HUES6 (cell line): ENCODE measurements around the gene AP1B1.

Experiments
- H3K27ac ChIP-seq: 2 replicates; pipeline ENCODE4 v1.7.0; 2013; ENCODE audit warnings: low read depth, mild to moderate bottlenecking, low read length, inconsistent platforms
- H3K27me3 ChIP-seq: 2 replicates; pipeline ENCODE4 v1.6.1; 2013; ENCODE audit warnings: low read length; ENCODE audit not compliant: control insufficient read depth, insufficient read depth
- H3K36me3 ChIP-seq: 2 replicates; pipeline ENCODE4 v1.6.1; 2013; ENCODE audit warnings: low read length; ENCODE audit not compliant: control insufficient read depth, insufficient read depth
- H3K4me1 ChIP-seq: 2 replicates; pipeline ENCODE4 v1.6.1; 2013; ENCODE audit warnings: low read length; ENCODE audit not compliant: control insufficient read depth, insufficient read depth
- H3K4me3 ChIP-seq: 2 replicates; pipeline ENCODE4 v1.5.1; 2013; ENCODE audit warnings: low read depth, low read length
- H3K9ac ChIP-seq: one replicate; pipeline ENCODE4 v1.6.1; 2013; ENCODE audit warnings: mild to moderate bottlenecking, low read length
- H3K9me3 ChIP-seq: 2 replicates; pipeline ENCODE4 v1.6.1; 2013; ENCODE audit warnings: low read depth, low read length; ENCODE audit not compliant: control insufficient read depth, insufficient read depth

AP1B1 gene

DNA sequence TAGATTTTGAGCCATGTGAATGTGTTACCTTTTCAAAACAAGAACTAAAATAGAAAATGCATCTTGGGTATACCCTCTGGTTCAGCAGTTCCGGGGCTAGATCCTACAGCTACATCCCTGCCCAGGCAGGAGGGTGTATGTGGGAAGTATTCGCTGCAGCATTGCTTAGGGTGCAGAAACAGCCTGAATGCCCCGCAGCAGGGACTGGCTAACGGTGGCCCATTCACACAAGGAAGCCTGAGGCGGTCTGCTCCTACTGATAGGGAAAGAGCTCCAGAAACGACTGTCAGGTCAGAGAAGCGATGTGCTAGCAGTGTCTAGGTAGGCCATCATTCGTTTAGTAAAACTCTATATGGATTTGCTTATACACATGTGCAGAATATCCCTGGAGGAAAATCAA lies 63.0 kb downstream of the AP1B1 start:
- Histone ChIP-seq H3K27ac (no peak overlapping the region), H3K4me3 (no peak overlapping the region), H3K36me3 (peaks cover 39% of the 10 kb centered on the region), H3K27me3 (no peaks in the 10 kb centered on the region), H3K4me1 (no peaks in the 10 kb centered on the region), H3K9me3 (no peaks in the 10 kb centered on the region), H3K9ac (no peak overlapping the region)

GRCh38 chr22:29323641-29324040 lies 64.7 kb downstream of the AP1B1 start:
- Histone ChIP-seq H3K4me1 (no peaks in the 10 kb centered on the region), H3K27me3 (no peaks in the 10 kb centered on the region)

DNA sequence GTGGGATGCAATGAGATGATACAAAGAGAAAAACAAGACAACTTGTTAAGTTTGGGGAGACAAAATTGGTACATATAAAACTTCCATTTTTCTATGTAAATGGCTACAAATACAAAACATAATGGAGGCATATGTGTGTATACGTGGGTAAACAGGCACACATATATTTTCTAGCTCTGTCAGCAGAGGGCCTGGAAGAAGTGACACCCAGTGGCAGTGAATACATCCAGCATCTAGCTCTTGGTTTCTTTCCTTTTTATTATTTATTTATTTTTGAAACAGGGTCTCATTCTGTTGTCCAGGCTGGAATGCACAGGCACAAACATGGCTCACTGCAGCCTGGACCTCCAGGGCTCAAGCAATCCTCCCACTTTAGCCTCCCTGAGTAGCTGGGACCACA lies 67.8 kb downstream of the AP1B1 start:
- no peaks in the 10 kb centered on the region for H3K9me3 ChIP-seq
- no peak overlapping the region for H3K9ac ChIP-seq
- peaks cover 18% of the 10 kb centered on the region for H3K27me3 ChIP-seq
- no peak overlapping the region for H3K4me3 ChIP-seq
- H3K36me3 ChIP-seq: no peaks in the 10 kb centered on the region
- H3K4me1 ChIP-seq: no peaks in the 10 kb centered on the region
- no peak overlapping the region for H3K27ac ChIP-seq

More at GRCh38 chr22:29323641-29324040, 64.7 kb downstream of the AP1B1 start:
- Histone ChIP-seq H3K27ac (no peak overlapping the region), H3K36me3 (peaks cover 25% of the 10 kb centered on the region), H3K9me3 (no peaks in the 10 kb centered on the region), H3K9ac (no peak overlapping the region), H3K4me3 (no peak overlapping the region)

GRCh38 chr22:29319072-29319471 lies 69.3 kb downstream of the AP1B1 start:
- H3K27ac ChIP-seq: no peak overlapping the region
- no peak overlapping the region for H3K4me3 ChIP-seq
- peaks cover 8% of the 10 kb centered on the region for H3K4me1 ChIP-seq
- no peak overlapping the region for H3K9ac ChIP-seq
- H3K27me3 ChIP-seq: peaks cover 32% of the 10 kb centered on the region
- H3K9me3 ChIP-seq: no peaks in the 10 kb centered on the region
- no peaks in the 10 kb centered on the region for H3K36me3 ChIP-seq

DNA sequence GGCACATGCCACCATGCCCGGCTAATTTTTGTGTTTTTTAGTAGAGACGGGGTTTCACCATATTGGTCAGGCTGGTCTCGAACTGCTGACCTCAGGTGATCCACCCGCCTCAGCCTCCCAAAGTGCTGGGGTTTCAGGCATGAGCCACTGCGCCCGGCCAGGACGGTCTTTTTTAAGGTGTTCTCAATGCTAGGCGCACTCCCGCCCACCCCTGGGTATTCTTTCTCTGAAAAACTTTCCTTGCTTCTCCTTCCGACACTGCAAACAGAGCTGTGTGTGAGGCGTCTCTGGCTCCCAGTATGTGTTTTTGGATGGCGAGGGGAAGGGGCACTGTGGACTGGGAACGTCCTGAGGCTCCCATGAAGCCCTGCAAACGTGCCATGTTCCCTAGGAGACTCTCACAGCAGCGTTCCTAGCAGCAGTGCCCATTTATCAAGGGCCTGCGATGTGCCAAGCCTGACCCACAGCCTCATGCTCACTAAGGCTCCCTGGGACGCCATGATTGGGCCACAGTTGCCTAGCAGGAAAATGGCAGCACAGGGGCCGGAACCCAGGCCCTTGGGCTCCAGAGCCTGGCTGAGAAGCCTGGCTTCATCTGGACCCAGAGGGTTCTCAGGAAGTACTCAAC lies 70.4 kb downstream of the AP1B1 start:
- Histone ChIP-seq H3K27ac (no peak overlapping the region), H3K27me3 (peaks cover 44% of the 10 kb centered on the region), H3K36me3 (no peaks in the 10 kb centered on the region), H3K4me1 (peaks cover 10% of the 10 kb centered on the region), H3K9me3 (no peaks in the 10 kb centered on the region), H3K4me3 (no peak overlapping the region), H3K9ac (no peak overlapping the region)

- no peaks in the 10 kb centered on the region for H3K36me3 ChIP-seq
- H3K9me3 ChIP-seq: no peaks in the 10 kb centered on the region
- peaks cover 47% of the 10 kb centered on the region for H3K27me3 ChIP-seq
- H3K27ac ChIP-seq: no peak overlapping the region
- H3K4me3 ChIP-seq: no peak overlapping the region
- H3K4me1 ChIP-seq: peaks cover 10% of the 10 kb centered on the region
- H3K9ac ChIP-seq: no peak overlapping the region
Observed at GRCh38 chr22:29316141-29316828, 72.1 kb downstream of the AP1B1 start.

- Histone ChIP-seq H3K36me3 (no peaks in the 10 kb centered on the region), H3K27me3 (peaks cover 47% of the 10 kb centered on the region), H3K4me3 (peak within 1 kb of the TSS; percentile 45), H3K9ac (peak within 1 kb of the TSS; percentile 52), H3K27ac (no peak within 1 kb of the TSS), H3K4me1 (peaks cover 16% of the 10 kb centered on the region), H3K9me3 (no peaks in the 10 kb centered on the region)
Observed at GRCh38 chr22:29315286-29316140, 72.9 kb downstream of the AP1B1 start, which contains the start of gene RASL10A. Gene RASL10A (minus strand): TSS chr22:29315697. CDS start chr22:29315246, 451 bp downstream.

GRCh38 chr22:29314537-29315285 lies 73.7 kb downstream of the AP1B1 start:
- Histone ChIP-seq H3K36me3 (no peaks in the 10 kb centered on the region), H3K9ac (peak overlapping the region; percentile 52), H3K27ac (no peak overlapping the region), H3K4me1 (peaks cover 20% of the 10 kb centered on the region), H3K9me3 (no peaks in the 10 kb centered on the region), H3K27me3 (peaks cover 47% of the 10 kb centered on the region), H3K4me3 (peak overlapping the region; percentile 45)

- H3K9ac ChIP-seq: no peak overlapping the region
- H3K4me3 ChIP-seq: peak overlapping the region; percentile 45; the same call in 1 of the 2 replicates
- H3K9me3 ChIP-seq: no peaks in the 10 kb centered on the region
- H3K4me1 ChIP-seq: peaks cover 24% of the 10 kb centered on the region
- no peak overlapping the region for H3K27ac ChIP-seq
- H3K36me3 ChIP-seq: no peaks in the 10 kb centered on the region
- peaks cover 47% of the 10 kb centered on the region for H3K27me3 ChIP-seq
Observed at GRCh38 chr22:29313576-29314466, 74.5 kb downstream of the AP1B1 start.

GRCh38 chr22:29313126-29313575 lies 75.2 kb downstream of the AP1B1 start:
- Histone ChIP-seq H3K4me3 (no peak overlapping the region), H3K27ac (no peak overlapping the region), H3K9me3 (no peaks in the 10 kb centered on the region), H3K27me3 (peaks cover 47% of the 10 kb centered on the region), H3K9ac (no peak overlapping the region), H3K36me3 (no peaks in the 10 kb centered on the region), H3K4me1 (peaks cover 30% of the 10 kb centered on the region)
